Liver (tissue), 9 donors: Measurements from ENCODE around the gene MAGEA4. TPM values are rescaled to one million over a fixed set of nuclear protein-coding genes. Genes with fewer than 3 reads are reported as not detected.

Source experiments
- DNase-seq: peaks from one replicate; pipeline ENCODE4 v3.0.0-alpha.2; 2017; ENCODE audit warnings: low spot score
- H3K27ac ChIP-seq, 2 donors: one replicate each; pipeline ENCODE4 v1.7.0; 2013; ENCODE audit warnings: inconsistent platforms in 2 of 2, low read length in 2 of 2, control low read depth in 1 of 2, low read depth in 1 of 2, mild to moderate bottlenecking in 1 of 2
- H3K27me3 ChIP-seq, 4 donors: one replicate each; pipeline versions ENCODE4 v1.6.1 to v1.7.0; 2013; ENCODE audit warnings: low read length in 3 of 4, inconsistent platforms in 1 of 4, mild to moderate bottlenecking in 1 of 4, moderate library complexity in 1 of 4; ENCODE audit not compliant: control insufficient read depth in 4 of 4, insufficient read depth in 4 of 4
- H3K36me3 ChIP-seq, 4 donors: one replicate each; pipeline versions ENCODE4 v1.6.1 to v1.7.0; 2013; ENCODE audit warnings: low read length in 3 of 4, mild to moderate bottlenecking in 3 of 4, low read depth in 1 of 4, moderate library complexity in 1 of 4; ENCODE audit not compliant: control insufficient read depth in 4 of 4, insufficient read depth in 3 of 4
- H3K4me1 ChIP-seq, 4 donors: one replicate each; pipeline versions ENCODE4 v1.6.1 to v1.7.0; 2013; ENCODE audit warnings: low read length in 3 of 4, mild to moderate bottlenecking in 3 of 4, moderate library complexity in 1 of 4; ENCODE audit not compliant: control insufficient read depth in 4 of 4, insufficient read depth in 4 of 4
- H3K4me3 ChIP-seq, 3 donors: one replicate each; pipeline versions ENCODE4 v1.6.1 to v1.7.0; 2013; ENCODE audit warnings: low read length in 3 of 3, control low read depth in 1 of 3, low read depth in 1 of 3, mild to moderate bottlenecking in 1 of 3
- H3K9ac ChIP-seq, 2 donors: one replicate each; pipeline ENCODE4 v1.7.0; 2013; ENCODE audit warnings: low read length in 2 of 2, mild to moderate bottlenecking in 2 of 2, moderate library complexity in 2 of 2, control low read depth in 1 of 2, low read depth in 1 of 2
- H3K9me3 ChIP-seq, 4 donors: one replicate each; pipeline versions ENCODE4 v1.6.1 to v1.7.0; 2013; ENCODE audit warnings: low read length in 3 of 4; ENCODE audit not compliant: control insufficient read depth in 4 of 4
- ATF3 ChIP-seq: IDR thresholded peaks from 2 replicates; pipeline ENCODE4 v1.6.1; 2016; ENCODE audit warnings: antibody characterized with exemption
- CTCF ChIP-seq: fragments of 150-350 bp; IDR thresholded peaks from 2 replicates; pipeline ENCODE4 v1.5.1; 2017; ENCODE audit warnings: improper control_type of control experiment, low read depth, low read length; ENCODE audit not compliant: missing input control
- EGR1 ChIP-seq, 2 donors: IDR thresholded peaks; 2 replicates each; pipeline ENCODE4 v1.6.1; 2016 to 2018; ENCODE audit warnings: antibody characterized with exemption in 2 of 2, low read depth in 2 of 2
- FOXA1 ChIP-seq: IDR thresholded peaks from 2 replicates; pipeline ENCODE4 v1.6.1; 2016; ENCODE audit warnings: antibody characterized with exemption
- FOXA2 ChIP-seq: IDR thresholded peaks from 2 replicates; pipeline ENCODE4 v1.6.1; 2016; ENCODE audit warnings: antibody characterized with exemption
- GABPA ChIP-seq, 2 donors: IDR thresholded peaks in 1 of 2; conservative IDR thresholded peaks in 1 of 2; 2 replicates each; pipeline ENCODE4 v1.6.1; 2016; ENCODE audit warnings: antibody characterized with exemption in 2 of 2, mild to moderate bottlenecking in 1 of 2, moderate library complexity in 1 of 2
- HNF4A ChIP-seq, 2 donors: conservative IDR thresholded peaks; 2 replicates each; pipeline ENCODE4 v1.6.1; 2016; ENCODE audit warnings: antibody characterized with exemption in 2 of 2, mild to moderate bottlenecking in 2 of 2
- HNF4G ChIP-seq: IDR thresholded peaks from 2 replicates; pipeline ENCODE4 v1.6.1; 2016; ENCODE audit warnings: antibody characterized with exemption
- JUND ChIP-seq, 2 donors: IDR thresholded peaks; 2 replicates each; pipeline ENCODE4 v1.6.1; 2016; ENCODE audit warnings: antibody characterized with exemption in 2 of 2
- MAX ChIP-seq: IDR thresholded peaks from 2 replicates; pipeline ENCODE4 v1.6.1; 2016; ENCODE audit warnings: antibody characterized with exemption
- NR2F2 ChIP-seq: IDR thresholded peaks from 2 replicates; pipeline ENCODE4 v1.6.1; 2016; ENCODE audit warnings: antibody characterized with exemption
- RAD21 ChIP-seq, 2 donors: IDR thresholded peaks; 2 replicates each; pipeline ENCODE4 v1.6.1; 2016; ENCODE audit warnings: antibody characterized with exemption in 2 of 2, mild to moderate bottlenecking in 2 of 2
- REST ChIP-seq: IDR thresholded peaks from 2 replicates; pipeline ENCODE4 v1.6.1; 2016; ENCODE audit warnings: antibody characterized with exemption, mild to moderate bottlenecking
- RXRA ChIP-seq, 2 donors: IDR thresholded peaks; 2 replicates each; pipeline ENCODE4 v1.6.1; 2017 to 2018; ENCODE audit warnings: antibody characterized with exemption in 2 of 2, mild to moderate bottlenecking in 1 of 2
- SP1 ChIP-seq: IDR thresholded peaks from 2 replicates; pipeline ENCODE4 v1.6.1; 2018; ENCODE audit warnings: antibody characterized with exemption, mild to moderate bottlenecking
- TAF1 ChIP-seq: conservative IDR thresholded peaks from 2 replicates; pipeline ENCODE4 v1.6.1; 2016; ENCODE audit warnings: antibody characterized with exemption, mild to moderate bottlenecking
- YY1 ChIP-seq: IDR thresholded peaks from 2 replicates; pipeline ENCODE4 v1.6.1; 2016; ENCODE audit warnings: antibody characterized with exemption, mild to moderate bottlenecking
- ZBTB33 ChIP-seq: IDR thresholded peaks from 2 replicates; pipeline ENCODE4 v1.6.1; 2016; ENCODE audit warnings: antibody characterized with exemption
- WGBS: extraction: QIAGEN DNeasy Blood & Tissue Kit; methylation state at CpG from one replicate; pipeline ENCODE4 v1.1.7; 2013; 5-methylcytosine and 5-hydroxymethylcytosine counted together
- polyA plus RNA-seq, 2 donors: library from polyadenylated mRNA; stranded (reverse) in 1 of 2; unstranded in 1 of 2; fragments of 200-250 nt in 1 of 2; fragments of >200 nt in 1 of 2; fragmentation: Nextera tagmentation in 1 of 2; extraction: Ambion mirVana in 1 of 2; gene quantifications; one replicate each; pipeline versions ENCODE4 v1.2.1 to v1.2.3, GENCODE V29; 2013 to 2015
- total RNA-seq, 2 donors: library from RNA; depleted of rRNA; stranded (reverse); fragments of >200 nt; gene quantifications; one replicate each; pipeline ENCODE4 v1.2.3, GENCODE V29; 2014
- donor health status: healthy.
- donor health status: healthy.
- donor health status: healthy.
- donor health status: healthy.
- donor health status: healthy.

Gene MAGEA4
- total and polyA plus RNA-seq, 4 donors = not detected

GRCh38 chrX:151973060-151973661 lies 60.5 kb downstream of the MAGEA4 start:
- Histone ChIP-seq H3K36me3 (no peaks in the 10 kb centered on the region), H3K4me3 (peak overlapping the region in 1 of 3 donors; percentile 49), H3K4me1 (no peaks in the 10 kb centered on the region), H3K27me3 (peaks cover 0 to 4% (median 0%) of the 10 kb centered on the region in 4 donors), H3K9ac (no peak overlapping the region), H3K9me3 (no peaks in the 10 kb centered on the region), H3K27ac (no peak overlapping the region)
- DNase-seq = no peak
- WGBS = 46% methylated on average over 4 of the region's 4 CpGs
- no peak for TF ChIP-seq MAX

- Histone ChIP-seq H3K27me3 (peaks cover 0 to 4% (median 0%) of the 10 kb centered on the region in 4 donors), H3K36me3 (no peaks in the 10 kb centered on the region), H3K9me3 (no peaks in the 10 kb centered on the region), H3K9ac (no peak overlapping the region), H3K27ac (peak overlapping the region; percentile 15 to 25), H3K4me3 (peak overlapping the region in 2 of 3 donors; percentile 6 to 49), H3K4me1 (no peaks in the 10 kb centered on the region)
- 15% methylated on average over 21 of the region's 21 CpGs for WGBS
- no peak for DNase-seq
- TF ChIP-seq HNF4A (conservative IDR thresholded peaks at IDR 0.05) = no peak
- no peak for TF ChIP-seq RXRA (IDR thresholded peaks at IDR 0.05)
- no peak for TF ChIP-seq FOXA1
- TF ChIP-seq ATF3 = no peak
- TF ChIP-seq JUND (IDR thresholded peaks at IDR 0.05) = no peak
- no peak for TF ChIP-seq EGR1 (IDR thresholded peaks at IDR 0.05; ENCODE audit: low read depth in 2 of 2)
- no peak for TF ChIP-seq HNF4G
- TF ChIP-seq CTCF = no peak
- no peak for TF ChIP-seq REST
- TF ChIP-seq GABPA (IDR thresholded peaks at IDR 0.05 in 1 of 2, conservative IDR thresholded peaks at IDR 0.05 in 1 of 2) = no peak
- no peak for TF ChIP-seq FOXA2
- TF ChIP-seq MAX = no peak
- no peak for TF ChIP-seq RAD21 (IDR thresholded peaks at IDR 0.05)
- no peak for TF ChIP-seq YY1
- TF ChIP-seq SP1 = no peak
- no peak for TF ChIP-seq NR2F2
- TF ChIP-seq TAF1 = no peak
- TF ChIP-seq ZBTB33 = no peak
Observed at GRCh38 chrX:151973851-151974335, 61.2 kb downstream of the MAGEA4 start.
